ENCODE data around the gene B4GALT5.

- no peak for TF ChIP-seq CTCF (optimal IDR thresholded peaks at IDR 0.05 in 1 of 3, IDR thresholded peaks at IDR 0.05 in 1 of 3, conservative IDR thresholded peaks at IDR 0.05 in 1 of 3; ENCODE audit: extremely low read depth in 1 of 3, insufficient read depth in 2 of 3, low read length in 3 of 3)
- no peak for TF ChIP-seq EZH2 (IDR thresholded peaks at IDR 0.05; ENCODE audit: low read length)
These were observed 91.4 kb downstream of the B4GALT5 start for GRCh38 chr20:49622243-49622642.
